HG03280 (cell line): ENCODE results near the gene RMC1.
"Not testable (repeated sequence)": the region's sequence is repeated elsewhere in the genome, so short reads cannot be mapped to it uniquely, and the experiment has no call there.

Experiments used
- ATAC-seq: cut with Tn5 transposase; IDR thresholded peaks from one replicate; pipeline ENCODE4 v1.9.1; 2021; ENCODE audit warnings: mild to moderate bottlenecking, moderate library complexity; ENCODE audit not compliant: unreplicated experiment

RMC1 gene

DNA sequence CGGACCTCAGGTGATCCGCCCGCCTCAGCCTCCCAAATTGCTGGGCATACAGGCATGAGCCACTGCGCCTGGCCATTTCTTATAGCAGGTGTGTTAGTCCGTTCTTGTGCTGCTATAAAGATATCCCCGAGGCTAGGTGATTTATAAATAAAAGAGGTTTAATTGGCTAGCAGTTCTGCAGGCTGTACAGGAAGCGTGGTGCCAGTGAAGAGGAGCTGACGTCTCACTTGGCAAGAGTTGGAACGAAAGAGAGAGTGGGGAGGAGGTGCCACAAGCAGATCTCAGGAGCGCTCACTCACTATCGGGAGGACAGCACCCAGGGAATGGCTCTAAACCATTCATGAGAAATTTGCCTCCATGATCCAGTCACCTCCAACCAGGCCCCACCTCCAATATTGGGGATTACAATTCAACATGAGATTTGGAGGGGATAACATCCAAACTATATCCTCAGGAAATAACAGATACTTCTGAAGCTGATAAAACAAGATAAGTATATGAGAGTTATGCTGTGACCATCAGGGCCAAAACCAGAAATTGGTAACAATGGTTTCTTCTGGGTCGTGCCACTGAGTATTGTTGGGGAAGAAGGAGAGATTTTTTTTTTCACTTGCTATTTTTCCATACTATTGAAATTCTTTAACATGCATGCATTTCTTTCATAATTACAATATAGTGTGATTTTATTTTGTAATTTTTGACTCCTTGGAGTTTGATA lies 7.4 kb upstream of the RMC1 start:
- ATAC-seq = no peak

DNA sequence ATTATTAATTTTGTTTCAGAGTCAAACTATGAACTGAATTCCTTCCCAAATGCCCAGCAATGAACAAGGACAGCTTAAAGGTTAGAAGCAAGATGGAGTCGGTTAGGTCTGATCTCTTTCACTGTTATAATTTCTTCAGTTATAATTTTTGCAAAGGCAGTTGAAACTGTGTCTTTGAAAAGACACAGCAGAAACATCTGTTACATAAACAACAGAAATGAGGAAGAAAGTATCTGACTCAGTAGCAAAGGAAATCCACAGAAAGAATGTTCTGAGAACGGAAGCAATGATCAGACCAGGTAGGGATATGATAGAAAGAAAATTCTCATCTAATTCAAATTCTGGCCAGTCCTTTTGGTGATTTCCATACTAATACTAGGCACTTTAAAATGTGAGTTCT lies 5.2 kb upstream of the RMC1 start:
- no peak for ATAC-seq

DNA sequence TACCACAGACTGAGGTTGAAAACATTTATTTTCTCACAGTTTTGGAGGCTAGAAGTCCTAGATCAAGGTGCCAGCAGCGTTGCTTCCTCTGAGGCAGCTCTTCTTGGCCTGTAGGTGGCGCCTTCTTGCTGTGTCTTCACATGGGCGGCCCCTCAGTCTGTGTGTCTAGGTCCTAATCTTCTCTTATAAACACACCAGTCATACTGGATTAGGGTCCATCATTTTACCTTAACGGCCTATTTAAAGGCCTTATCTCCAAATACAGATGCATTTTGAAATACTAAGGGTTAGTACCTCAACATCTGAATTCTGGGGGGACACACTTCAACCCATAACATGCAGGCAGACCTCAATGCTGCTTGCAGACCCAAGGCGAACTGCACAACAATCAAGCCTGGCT lies 4.4 kb upstream of the RMC1 start:
- ATAC-seq = peak; percentile 30

DNA sequence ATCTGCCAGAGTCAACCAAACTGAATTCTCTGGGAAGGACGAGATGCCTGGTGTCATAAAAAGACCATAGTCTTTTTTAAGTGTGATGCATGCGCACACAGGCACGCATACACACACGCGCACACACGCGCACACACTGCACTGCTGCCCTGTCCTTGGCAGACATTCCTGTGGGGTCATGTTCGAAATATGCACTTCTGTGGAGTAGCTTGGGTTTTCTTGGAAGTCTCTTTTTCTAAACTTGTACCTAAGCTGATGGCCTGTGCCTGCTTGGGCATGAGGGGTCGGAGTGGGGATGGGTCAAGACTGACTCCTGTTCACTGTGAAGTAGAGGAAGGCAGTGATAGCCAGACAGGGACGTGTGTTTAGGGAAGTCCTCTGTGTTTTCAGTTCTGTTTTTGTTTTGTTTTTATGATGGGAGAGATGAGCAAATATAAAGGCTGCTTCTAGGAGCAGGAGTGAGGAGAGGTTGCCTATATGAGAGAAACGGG lies 4.0 kb upstream of the RMC1 start:
- ATAC-seq = no peak

DNA sequence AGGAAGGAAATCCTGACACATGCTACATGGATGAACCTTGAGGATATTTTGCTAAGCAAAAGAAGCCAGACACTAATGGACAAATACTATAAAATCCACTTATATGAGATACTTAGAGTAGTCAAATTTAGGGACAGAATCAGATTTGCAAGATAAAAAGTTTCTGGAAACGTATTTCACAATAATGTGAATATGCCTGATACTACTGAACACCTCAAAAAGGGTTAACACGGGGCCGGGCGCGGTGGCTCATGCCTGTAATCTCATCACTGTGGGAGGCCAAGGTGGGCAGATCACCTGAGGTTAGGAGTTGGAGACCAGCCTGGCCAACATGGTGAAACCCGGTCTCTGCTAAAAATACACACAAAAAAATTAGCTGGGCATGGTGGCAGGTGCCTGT lies 1.7 kb upstream of the RMC1 start:
- ATAC-seq = no peak

DNA sequence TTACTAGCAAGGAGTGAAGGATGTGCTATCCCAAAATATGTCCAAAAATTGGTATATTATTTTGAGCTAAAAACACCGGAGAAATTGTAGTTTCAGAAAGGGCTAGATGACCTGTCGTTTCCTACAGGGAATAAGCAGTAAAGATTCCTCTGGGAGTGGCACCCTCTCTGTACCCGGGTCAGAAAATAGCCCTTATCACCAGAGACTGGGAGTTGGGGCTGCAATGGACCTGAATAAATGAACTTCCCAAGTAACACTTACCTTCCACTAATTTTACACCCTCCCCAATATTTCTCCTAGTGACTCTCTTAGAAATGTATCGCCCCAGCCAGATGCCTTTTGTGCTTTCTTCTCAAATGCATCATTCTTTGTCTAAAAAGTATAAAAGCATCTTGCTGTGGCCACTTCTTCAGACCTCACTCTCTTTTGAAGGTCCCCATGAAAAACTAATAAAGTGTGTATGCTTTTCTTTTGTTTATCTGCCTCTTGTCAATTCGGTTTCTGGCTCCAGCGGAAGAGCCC lies 734 bp upstream of the RMC1 start:
- ATAC-seq = no peak

DNA sequence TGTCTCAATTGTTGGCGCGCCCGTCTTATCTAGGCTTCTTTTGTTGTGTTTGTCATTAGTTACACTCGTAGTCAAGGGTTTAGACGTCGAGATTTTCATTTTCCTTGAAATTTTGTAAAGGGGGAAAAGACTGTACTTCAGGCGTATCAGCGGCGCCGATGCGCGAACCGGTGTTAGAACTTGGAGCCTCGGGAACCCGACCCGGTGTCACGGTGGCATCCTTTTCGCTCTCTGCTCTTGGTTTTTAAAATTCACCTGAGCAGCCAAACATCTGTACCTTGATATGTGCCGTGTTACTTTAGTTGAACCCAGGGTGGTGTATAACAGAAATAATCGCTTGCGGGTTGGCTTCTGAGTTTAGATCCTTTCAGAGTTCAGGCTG lies 643 bp downstream of the RMC1 start:
- ATAC-seq = no peak

DNA sequence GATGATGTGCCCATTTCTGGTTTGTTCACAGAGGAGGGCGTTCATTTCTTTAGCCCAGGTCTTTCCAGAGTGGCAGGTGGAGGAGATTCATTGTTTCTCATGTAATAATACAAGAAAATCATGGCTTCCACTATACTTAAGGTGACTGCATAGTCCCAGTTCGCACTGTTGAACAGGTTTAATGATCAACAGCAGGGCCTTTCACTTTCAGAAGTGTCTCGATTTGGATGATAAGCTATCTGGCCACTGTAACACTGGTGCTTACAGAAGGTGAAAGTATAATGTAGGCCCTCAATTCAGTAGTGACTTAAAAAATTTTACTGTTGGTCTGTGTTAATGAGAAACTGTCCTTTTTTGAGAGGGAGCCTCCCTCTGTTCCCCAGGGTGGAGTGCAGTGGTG lies 1.4 kb downstream of the RMC1 start:
- ATAC-seq = peak; percentile 24

DNA sequence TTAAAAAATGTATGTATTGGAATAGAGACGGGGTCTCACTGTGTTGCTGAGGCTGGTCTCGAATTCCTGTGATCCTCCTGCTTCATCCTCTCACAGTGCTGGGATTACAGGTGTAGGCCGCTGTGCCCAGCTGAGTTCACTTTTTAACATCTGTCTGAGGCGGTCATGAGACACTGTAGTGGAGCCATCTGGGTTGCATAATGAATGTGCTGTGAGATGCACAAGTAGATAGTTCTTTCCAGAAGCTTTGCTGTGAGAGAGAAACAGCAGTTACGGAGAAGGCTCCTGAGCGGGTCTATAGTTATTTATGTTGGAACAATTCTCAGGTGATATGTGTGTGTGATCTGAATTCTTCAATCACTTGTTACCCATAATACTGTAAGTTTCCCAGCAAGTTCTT lies 3.1 kb downstream of the RMC1 start:
- no peak for ATAC-seq

DNA sequence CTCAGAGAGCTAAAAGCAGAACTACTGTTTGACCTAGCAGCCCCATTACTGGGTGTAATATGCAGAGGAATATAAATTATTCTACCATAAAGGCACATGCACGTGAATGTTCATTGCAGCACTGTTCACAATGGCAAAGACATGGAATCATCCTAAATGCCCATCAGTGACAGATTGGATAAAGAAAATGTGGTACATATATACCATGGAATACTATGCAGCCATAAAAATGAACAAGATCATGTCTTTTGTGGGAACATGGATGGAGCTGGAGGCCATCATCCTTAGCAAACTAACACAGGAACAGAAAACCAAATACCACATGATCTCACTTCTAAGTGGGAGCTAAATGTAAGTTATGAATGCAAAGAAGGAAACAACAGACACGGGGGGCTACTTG lies 7.6 kb downstream of the RMC1 start:
- ATAC-seq = not testable (repeated sequence)

DNA sequence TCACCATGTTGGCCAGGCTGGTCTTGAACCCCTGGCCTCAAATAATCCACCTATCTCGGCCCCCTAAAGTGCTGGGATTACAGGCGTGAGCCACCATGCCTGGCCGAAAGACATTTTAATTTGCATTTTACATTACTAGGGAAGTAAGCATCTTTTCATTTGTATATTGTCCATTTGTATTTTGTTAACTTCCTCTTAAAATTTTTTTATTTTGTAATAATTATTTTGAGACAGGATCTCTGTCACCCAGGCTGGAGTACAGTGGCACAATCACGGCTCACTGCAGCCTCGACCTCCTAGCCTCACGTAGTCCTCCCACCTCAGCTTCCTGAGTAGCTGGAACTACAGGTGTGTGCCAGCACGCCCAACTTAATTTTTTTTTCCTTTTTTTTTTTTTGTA lies 8.9 kb downstream of the RMC1 start:
- not testable (repeated sequence) for ATAC-seq

DNA sequence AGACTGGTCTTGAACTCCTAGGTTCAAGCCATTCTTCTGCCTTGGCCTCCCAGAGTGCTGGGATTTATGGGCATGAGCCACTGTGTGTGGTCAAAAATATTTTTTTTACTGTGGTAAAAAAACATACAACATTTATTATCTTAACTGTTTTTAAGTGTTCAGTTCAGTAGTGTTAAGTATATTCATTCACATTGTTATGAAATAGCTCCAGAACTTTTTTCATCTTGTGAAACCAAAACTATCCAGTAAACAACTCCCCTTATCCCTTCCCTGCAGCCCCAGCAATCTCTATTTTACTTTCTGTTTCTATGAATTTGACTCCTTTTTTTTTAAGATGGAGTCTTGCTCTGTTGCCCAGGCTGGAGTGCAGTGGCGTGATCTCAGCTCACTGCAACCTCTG lies 9.3 kb downstream of the RMC1 start:
- ATAC-seq = no peak

DNA sequence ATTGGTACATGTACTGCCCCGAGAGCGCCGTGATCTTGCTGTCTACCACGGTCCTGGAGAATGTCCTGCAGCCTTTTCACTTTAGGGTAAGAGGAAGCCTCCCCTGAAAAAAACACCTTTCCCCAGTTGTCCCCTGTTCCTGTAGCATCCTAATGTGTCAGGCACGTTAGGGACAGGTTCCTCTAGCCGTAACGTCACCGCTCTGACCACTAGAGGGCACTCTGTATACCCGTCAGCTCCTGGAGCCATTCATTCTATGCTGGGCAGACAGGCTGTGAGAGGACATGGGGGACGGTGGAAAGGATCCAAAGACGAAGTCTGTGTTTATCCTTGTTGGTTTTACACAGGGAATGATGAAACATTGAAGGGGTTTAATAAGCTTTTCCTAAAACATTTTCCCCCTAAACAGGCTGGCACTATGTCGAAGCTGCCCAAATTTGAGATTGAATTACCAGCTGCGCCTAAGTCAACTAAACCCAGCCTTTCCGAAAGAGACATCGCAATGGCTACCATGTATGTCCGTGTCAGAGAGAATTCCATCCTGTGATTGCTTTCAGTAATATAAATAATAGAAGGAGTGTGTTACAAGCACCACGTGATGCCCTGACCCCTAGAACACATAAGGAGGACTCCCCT lies 12.7 kb downstream of the RMC1 start:
- ATAC-seq = peak; percentile 86

DNA sequence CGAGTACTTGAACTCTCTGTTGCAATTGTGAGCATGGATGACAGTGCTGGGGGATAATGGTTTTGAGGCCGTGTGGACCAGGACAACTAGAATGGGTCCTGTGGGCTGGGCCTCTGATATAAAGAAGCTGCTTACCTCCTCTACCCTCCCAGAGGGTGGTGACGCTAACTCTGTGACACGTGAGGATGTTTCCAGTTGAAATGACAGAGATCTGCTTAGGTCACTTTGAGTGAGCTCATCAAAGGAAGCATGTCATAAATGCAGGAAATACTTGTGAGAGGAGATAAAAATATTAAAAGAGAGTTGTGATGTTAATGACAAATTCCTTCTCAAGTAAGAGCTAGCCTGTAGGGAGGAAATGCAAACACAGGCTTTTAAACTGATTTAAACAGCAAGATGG lies 16.4 kb downstream of the RMC1 start:
- no peak for ATAC-seq

DNA sequence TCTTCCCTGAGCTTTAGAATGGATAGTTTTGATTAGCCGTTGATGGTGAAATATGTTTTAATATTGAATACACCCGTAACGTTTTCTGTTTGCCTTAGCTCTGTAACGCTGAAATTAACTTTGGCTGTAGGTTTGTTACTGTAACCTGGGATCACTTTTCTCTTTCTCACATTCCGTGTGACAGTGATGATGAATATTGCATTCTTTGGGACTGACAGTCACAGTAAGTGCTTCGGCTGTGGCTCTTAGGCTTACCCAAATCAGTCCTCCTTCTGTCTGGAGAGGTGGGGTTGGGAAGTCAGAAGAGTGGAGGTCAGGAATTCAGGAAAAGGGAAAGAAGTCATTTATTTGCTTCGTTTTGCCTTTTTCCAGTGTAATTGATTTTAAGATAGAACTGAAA lies 18.0 kb downstream of the RMC1 start:
- ATAC-seq = no peak

DNA sequence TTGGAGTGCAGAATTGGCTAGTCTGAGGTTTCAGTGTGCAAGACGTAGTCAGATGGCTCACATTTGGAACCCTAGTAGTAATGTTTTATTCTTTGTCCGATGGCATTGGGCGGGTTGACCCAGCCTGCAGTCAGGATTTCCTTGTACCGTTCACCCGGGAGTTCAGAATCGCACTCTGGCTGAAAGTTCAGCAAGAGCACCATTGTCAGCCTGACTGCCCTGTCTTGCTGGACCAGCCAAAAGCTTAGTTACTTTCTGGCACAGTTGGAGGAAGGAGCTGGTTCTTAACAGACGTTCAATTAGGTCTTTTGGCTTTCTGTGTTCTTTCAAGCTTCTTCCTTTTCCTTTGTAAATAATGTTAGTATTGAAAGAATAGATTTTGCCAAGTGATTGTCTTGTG lies 18.6 kb downstream of the RMC1 start:
- no peak for ATAC-seq

DNA sequence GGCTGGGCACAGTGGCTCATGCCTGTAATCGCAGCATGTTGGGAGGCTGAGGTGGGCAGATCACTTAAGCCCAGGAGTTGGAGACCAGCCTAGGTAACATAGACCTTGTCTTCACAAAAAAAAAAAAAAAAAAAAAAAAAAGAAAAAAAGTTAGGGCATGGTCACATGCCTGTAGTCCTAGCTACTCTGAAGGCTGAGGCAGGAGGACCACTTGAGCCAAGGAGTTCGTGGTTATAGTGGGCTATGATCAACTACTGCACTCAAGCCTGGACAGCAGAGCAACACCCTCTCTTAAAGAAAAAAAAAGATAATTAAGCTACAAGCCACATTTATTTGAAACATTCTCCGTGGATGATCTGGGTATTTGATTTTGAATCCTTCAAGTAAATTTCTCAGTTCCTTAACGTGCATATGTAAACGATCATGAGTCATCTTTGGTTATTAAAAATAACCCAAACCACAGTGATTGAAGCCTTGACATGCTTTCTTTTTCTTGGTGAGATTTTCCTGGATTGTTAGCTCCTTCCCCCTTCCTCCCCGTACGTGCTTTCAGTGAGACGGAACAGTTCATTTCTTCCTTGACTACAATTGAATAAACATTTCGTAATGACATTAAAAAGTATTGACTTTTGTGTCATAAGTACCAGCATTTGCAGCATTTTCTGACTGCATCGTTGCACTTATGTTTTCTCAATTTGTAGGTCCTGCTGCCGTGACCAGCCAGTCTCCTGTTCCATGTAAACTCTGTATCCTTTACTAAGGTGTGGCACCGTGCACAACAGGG lies 20.3 kb downstream of the RMC1 start:
- ATAC-seq = no peak

DNA sequence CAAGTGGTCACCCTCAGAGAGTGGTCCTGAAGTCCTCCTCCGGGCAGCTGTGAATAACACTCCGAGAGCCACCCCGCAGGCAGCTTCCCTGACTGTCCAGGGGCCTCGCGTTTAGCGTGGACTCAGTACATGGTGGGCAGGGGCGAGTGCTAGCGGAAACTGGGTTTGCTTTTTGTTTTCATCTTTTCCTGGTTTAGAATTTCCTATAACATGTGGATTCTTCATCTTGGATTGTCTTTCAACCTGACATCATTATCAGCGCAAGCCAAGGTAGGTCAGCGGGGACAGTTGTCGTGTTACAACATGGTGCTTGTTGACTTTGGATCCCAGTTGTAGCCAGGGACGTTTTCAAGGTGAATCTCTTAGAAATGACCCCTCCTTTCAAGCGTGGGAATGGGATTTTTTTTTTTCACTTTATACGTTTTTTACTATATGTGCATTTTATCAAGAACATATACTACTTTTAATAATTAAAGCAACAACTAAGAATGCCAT lies 20.9 kb downstream of the RMC1 start:
- ATAC-seq = no peak

DNA sequence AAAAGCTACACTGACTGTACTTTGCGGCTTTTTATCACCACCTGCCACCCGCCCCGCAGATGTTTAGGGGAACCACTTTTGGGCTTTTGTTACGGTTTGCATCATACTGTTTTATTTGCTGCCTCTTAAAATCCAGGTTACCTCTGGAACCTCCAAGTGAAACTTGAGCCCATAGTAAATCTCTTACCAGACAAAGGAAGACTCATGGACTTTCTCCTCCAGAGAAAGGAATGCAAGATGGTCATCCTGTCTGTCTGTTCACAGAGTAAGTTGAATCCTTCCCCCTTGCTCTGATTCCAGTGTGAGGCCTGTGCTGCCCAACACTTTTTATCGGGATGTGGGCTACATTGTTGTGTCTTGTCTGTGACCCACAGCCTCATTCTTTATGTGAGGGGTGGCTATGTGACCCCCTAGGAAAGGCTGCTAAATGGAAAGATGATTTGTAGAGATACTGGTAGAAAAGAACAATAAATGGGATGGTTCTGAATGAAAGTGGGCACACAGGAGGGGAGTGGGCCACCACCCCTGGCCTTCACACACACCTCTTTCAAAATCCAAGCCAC lies 23.3 kb downstream of the RMC1 start:
- no peak for ATAC-seq

DNA sequence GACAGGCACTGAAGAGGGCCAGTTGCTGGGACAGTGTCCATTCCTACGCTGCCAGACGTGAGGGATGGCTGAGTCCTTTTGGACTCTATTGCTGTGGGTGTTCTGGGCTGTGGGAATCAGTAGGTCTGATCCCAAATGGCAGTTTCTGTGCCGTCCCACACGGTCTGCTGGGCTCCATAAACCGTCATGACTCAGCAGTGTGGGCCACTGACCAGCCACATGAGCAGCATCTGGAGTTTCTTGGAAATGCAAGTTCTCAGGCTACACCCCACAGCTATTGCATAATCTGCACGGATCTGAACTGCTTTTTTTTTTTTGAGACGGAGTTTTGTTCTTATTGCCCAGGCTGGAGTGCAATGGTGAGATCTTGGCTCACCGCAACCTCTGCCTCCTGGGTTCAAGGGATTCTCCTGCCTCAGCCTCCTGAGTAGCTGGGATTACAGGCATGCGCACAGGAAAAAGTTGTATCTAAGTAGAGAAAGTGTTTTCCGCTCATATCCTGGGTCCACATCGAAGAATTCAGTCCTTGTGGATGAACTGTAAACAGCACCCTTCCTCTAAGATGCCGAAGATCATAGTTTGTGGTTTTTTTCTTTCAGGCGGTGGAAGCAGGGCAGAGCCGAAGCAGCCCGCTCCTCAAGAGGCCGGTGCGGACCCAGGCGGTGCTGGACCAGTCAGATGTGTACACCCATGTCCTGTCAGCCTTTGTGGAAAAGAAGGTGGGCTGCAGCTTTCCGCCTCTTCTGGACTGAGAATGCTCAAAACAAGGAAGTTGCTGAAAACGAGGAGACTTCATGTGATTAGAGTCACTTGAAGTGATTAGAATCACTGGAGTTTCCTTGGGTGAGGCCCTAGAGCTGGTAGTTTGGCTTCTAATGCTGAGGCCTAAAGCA lies 25.5 kb downstream of the RMC1 start:
- no peak for ATAC-seq
